Gastroesophageal sphincter (tissue), 4 donors: Measurements from ENCODE around the gene GPR150. TPM values are rescaled to one million over a fixed set of nuclear protein-coding genes. Genes with fewer than 3 reads are reported as not detected.

ENCODE experiments used
- ATAC-seq: fragments of 150-250 bp; one replicate; pipeline ENCODE4 v1.9.1; 2016; ENCODE audit warnings: mild to moderate bottlenecking, moderate library complexity
- H3K27ac ChIP-seq, 4 donors: fragments of 200-600 bp; sonication (generic) in 3 of 4; 1 replicate in 3 of 4; 2 replicates in 1 of 4; pipeline ENCODE4 v1.5.1; 2016 to 2019
- H3K27me3 ChIP-seq: fragments of 200-600 bp; sonication (generic); one replicate; pipeline ENCODE4 v1.5.1; 2019
- H3K36me3 ChIP-seq, 2 donors: fragments of 200-600 bp; sonication (generic); one replicate each; pipeline ENCODE4 v1.5.1; 2019; ENCODE audit warnings: control low read depth in 1 of 2
- H3K4me1 ChIP-seq, 3 donors: fragments of 200-600 bp; sonication (generic); 1 replicate in 2 of 3; 2 replicates in 1 of 3; pipeline ENCODE4 v1.5.1; 2016 to 2019; ENCODE audit warnings: control low read depth in 2 of 3
- H3K4me3 ChIP-seq, 2 donors: fragments of 200-600 bp; sonication (generic); one replicate each; pipeline ENCODE4 v1.5.1; 2019; ENCODE audit warnings: mild to moderate bottlenecking in 1 of 2, moderate library complexity in 1 of 2
- H3K9me3 ChIP-seq, 3 donors: fragments of 200-600 bp; sonication (generic); one replicate each; pipeline ENCODE4 v1.5.1; 2017 to 2019; ENCODE audit warnings: control low read depth in 2 of 3
- CTCF ChIP-seq, 4 experiments: fragments of 200-600 bp in 2 of 4; fragments of 450-650 bp in 2 of 4; sonication (generic) in 1 of 4; IDR thresholded peaks; one replicate each; pipeline ENCODE4 v1.5.1; 2017 to 2019; ENCODE audit warnings: antibody characterized with exemption in 4 of 4, mild to moderate bottlenecking in 2 of 4, moderate library complexity in 2 of 4
- EP300 ChIP-seq: sonication (generic); formaldehyde crosslinking; IDR thresholded peaks from one replicate; pipeline ENCODE4 v1.6.1; 2017; ENCODE audit warnings: antibody characterized with exemption, mild to moderate bottlenecking
- POLR2A ChIP-seq, 2 donors: fragments of 450-650 bp; IDR thresholded peaks; one replicate each; pipeline ENCODE4 v1.6.1; 2017; ENCODE audit warnings: antibody characterized with exemption in 2 of 2, mild to moderate bottlenecking in 2 of 2, moderate library complexity in 1 of 2
- POLR2AphosphoS5 ChIP-seq: sonication (generic); formaldehyde crosslinking; IDR thresholded peaks from one replicate; pipeline ENCODE4 v1.6.1; 2017; ENCODE audit warnings: antibody characterized with exemption
- WGBS, 2 donors: methylation state at CpG; one replicate each; pipeline ENCODE4 v1.1.5; 2018; ENCODE audit warnings: low coverage in 1 of 2; 5-methylcytosine and 5-hydroxymethylcytosine counted together
- total RNA-seq, 4 donors: library from RNA; depleted of rRNA; stranded (reverse); fragments of >200 nt; gene quantifications; one replicate each; pipeline ENCODE4 v1.1.0, GENCODE V29; 2016

GPR150 gene
- total RNA-seq, 4 donors from 2014 or later, result 0.31 to 0.39 TPM; not detected in 2

- Histone ChIP-seq H3K27ac (peak overlapping the region in 3 of 4 donors; percentile 1 to 35 (median 30)), H3K4me1 (peaks cover 2 to 24% (median 3%) of the 10 kb centered on the region in 3 donors), H3K4me3 (no peak overlapping the region), H3K9me3 (no peaks in the 10 kb centered on the region), H3K27me3 (no peaks in the 10 kb centered on the region), H3K36me3 (no peaks in the 10 kb centered on the region)
- TF ChIP-seq CTCF (IDR thresholded peaks at IDR 0.05), result peak; percentile 71 to 88 (median 78)
- TF ChIP-seq EP300, result no peak
- TF ChIP-seq POLR2AphosphoS5, result peak; percentile 28
- no peak for TF ChIP-seq POLR2A (IDR thresholded peaks at IDR 0.05)
- peak; percentile 48 for ATAC-seq
- 0 to 7% methylated on average over 3 of the region's 3 CpGs for WGBS, 2 donors
Observed at GRCh38 chr5:95664204-95664786, 44.4 kb downstream of the GPR150 start.

- H3K4me1 ChIP-seq, result peaks cover 3 to 38% (median 13%) of the 10 kb centered on the region in 3 donors
- no peak overlapping the region for H3K4me3 ChIP-seq
- H3K9me3 ChIP-seq, result no peaks in the 10 kb centered on the region
- H3K27me3 ChIP-seq, result no peaks in the 10 kb centered on the region
- WGBS, 2 donors, result 69 to 71% methylated on average over 4 of the region's 4 CpGs
- ATAC-seq, result no peak
- H3K36me3 ChIP-seq, result no peaks in the 10 kb centered on the region
- no peak overlapping the region for H3K27ac ChIP-seq
- TF ChIP-seq EP300 (no peak), POLR2AphosphoS5 (no peak), CTCF (IDR thresholded peaks at IDR 0.05) (no peak), POLR2A (IDR thresholded peaks at IDR 0.05) (no peak)
Observed at GRCh38 chr5:95667061-95667618, 47.3 kb downstream of the GPR150 start.

- ATAC-seq, result no peak
Observed at GRCh38 chr5:95667678-95668077, 47.8 kb downstream of the GPR150 start.

DNA sequence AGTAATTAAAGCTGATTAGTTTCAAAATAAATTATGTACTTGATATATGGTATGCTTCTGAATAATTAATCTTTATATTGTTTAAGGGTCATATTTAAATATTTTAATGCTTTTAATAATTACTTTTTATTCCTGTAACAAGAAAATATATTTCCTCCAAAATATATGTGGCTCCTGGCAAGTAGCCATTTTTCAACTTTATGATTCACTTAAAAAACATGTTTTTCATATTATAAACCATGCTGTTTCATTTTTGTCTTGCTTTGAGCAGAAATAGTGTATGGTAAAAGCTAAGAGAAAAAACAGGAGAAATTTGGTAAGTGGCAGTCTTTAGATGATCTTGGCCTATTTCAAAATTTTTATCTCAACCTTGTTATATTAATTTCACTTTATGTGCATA is 48.3 kb downstream of the GPR150 start:
- no peak for ATAC-seq
- H3K27ac ChIP-seq, result no peak overlapping the region

More at GRCh38 chr5:95667678-95668077, 47.8 kb downstream of the GPR150 start:
- TF ChIP-seq CTCF (IDR thresholded peaks at IDR 0.05) (no peak), EP300 (no peak), POLR2AphosphoS5 (no peak), POLR2A (IDR thresholded peaks at IDR 0.05) (no peak)
- no peak overlapping the region for H3K4me3 ChIP-seq
- no peaks in the 10 kb centered on the region for H3K27me3 ChIP-seq
- no peaks in the 10 kb centered on the region for H3K36me3 ChIP-seq
- H3K27ac ChIP-seq, result no peak overlapping the region
- peaks cover 3 to 38% (median 13%) of the 10 kb centered on the region in 3 donors for H3K4me1 ChIP-seq
- H3K9me3 ChIP-seq, result no peaks in the 10 kb centered on the region

More for the DNA sequence above, 48.3 kb downstream of the GPR150 start:
- no peaks in the 10 kb centered on the region for H3K36me3 ChIP-seq
- H3K4me3 ChIP-seq, result no peak overlapping the region
- H3K9me3 ChIP-seq, result no peaks in the 10 kb centered on the region
- TF ChIP-seq EP300 (no peak), POLR2AphosphoS5 (no peak), POLR2A (IDR thresholded peaks at IDR 0.05) (no peak), CTCF (IDR thresholded peaks at IDR 0.05) (no peak)
- peaks cover 3 to 38% (median 13%) of the 10 kb centered on the region in 3 donors for H3K4me1 ChIP-seq
- no peaks in the 10 kb centered on the region for H3K27me3 ChIP-seq
